NCI-H748 (cell line): ENCODE measurements around the gene SIM2.
A peak's percentile ranks its signal among the peaks of the same experiment; 100 is the strongest.

Source experiments
- DNase-seq: peaks from one replicate; lab custom pipeline; 2025; ENCODE audit not compliant: unreplicated experiment; lab: John Stamatoyannopoulos, UW

The SIM2 gene

DNA sequence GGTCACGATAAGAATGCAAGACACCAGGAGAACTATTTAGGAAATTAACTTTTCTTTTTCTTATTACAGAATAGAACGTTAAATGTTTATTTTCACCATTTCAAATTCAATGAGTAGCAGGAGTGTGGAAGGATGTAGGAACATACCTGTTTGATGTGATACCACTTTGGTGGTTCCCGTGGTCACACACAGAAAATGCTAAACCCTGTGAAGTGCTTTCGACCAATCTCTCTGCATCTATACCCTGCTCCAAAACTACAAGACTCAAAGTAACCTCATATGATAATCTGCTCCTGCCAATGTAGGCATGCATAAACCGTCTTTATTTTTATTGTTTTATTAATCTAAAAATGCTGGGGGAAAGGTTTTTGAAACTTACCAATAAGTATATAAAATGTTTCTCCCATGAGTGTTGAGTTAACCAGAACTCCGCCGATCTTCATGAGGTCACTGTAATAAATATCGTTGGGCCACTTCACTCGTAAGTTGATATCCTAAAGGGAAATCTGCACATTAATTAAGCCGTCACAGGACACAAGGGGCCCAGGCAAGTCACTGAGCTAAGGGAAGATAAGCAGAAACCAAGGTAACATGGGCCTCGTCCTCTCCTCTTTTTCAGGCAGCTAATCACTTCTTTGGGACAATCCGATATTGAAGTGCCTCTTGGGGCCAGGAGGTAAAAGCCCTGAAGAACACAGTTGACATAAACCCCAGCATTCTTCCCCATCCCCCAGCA, 60.6 kb downstream of the SIM2 start:
- no peak for DNase-seq

DNA sequence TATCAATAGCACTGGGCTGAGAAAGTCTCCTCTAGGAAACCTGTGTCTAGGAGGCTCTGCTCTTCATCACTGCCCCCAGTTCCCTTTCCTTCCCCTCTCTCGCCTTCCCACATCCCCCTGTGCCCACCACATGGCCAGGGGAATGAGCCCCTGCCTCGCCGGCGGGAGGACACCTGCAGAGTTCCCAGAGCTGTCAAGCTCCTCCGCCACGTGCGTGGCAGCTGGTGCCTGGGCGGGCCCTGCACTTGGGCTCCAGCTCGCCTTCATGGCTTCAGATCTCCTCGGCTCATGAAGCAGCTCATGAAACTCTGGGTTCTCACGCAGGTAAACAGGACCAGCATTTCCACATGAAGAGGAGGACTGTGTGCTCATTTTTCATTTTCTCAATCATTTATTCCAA, 62.8 kb downstream of the SIM2 start:
- no peak for DNase-seq

DNA sequence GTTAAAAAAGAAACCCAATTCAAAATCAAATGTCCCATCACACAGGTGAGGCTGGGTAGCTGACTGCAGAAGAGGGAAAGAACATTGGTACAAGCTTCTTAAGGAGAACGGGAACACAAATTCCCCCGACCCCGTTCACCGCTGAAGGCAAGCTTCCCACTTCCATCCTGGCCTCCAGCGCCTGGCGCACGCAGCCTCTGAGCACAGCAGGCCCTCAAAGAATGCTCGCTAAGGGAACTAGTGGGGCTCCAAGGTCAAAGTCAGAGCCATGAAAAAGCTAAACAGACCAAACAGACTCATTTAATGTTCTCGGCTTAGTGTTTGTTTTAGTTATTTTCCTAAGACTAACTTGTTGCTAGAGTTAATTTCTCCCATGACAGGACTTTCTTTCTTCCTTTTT, 63.7 kb downstream of the SIM2 start:
- no peak for DNase-seq

DNA sequence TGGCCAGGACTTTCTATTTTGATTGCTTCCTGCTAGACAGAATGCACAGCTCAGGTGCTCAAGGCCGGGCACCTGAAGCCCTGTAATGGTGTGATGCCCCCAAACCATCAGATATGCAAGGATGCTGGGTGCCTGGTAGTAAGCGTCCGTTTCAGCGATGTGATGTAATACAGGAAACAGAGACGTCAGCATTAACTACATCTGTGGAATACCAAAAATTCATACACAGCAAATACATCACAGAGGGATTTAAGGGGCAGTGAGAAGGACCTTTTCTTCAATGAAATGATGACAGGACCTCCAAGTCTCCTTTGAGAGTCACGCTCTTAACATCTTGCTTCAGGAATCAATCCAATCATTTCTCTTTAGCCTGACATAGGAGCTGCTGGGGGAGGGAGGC, 64.4 kb downstream of the SIM2 start:
- no peak for DNase-seq

DNA sequence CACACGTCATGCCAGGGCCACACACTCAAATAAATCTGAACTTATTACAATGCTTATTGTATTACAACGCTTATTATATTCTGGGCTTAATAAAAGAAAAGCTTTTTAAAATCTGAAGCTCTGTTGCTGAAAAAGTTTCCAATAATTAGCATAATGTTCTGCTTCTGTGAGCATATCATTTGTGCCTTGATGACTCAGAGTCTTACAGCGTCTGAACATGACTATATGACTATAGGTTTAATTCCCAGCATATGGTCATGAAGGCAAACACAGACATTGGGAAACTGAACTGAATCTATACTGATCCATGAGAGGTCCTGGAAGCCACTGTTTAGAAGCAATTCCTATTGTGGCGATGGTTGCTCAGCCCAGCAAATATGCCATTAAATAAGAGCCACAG, 66.3 kb downstream of the SIM2 start:
- DNase-seq, result no peak

DNA sequence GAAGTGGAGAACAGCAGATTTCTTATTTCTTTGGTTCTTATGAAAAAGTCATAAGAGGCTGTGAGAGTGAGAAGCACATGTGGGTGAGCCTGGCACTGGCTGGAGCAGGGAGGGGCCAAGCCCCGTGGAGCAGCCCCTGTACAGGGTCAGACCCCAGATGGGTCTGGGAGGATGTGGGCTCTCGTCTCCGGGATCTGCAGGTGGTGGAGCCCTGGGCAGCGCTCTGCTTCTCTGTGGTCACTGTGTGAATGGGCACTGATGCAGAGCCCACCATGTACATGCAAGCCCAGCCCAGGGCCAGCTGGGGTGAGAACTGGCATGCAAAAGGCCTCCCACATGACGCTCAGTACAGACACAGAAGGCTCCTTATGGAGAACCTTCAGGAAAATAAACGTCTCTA, 67.6 kb downstream of the SIM2 start:
- no peak for DNase-seq

GRCh38 chr21:36767096-36767495, 68.2 kb downstream of the SIM2 start:
- no peak for DNase-seq

DNA sequence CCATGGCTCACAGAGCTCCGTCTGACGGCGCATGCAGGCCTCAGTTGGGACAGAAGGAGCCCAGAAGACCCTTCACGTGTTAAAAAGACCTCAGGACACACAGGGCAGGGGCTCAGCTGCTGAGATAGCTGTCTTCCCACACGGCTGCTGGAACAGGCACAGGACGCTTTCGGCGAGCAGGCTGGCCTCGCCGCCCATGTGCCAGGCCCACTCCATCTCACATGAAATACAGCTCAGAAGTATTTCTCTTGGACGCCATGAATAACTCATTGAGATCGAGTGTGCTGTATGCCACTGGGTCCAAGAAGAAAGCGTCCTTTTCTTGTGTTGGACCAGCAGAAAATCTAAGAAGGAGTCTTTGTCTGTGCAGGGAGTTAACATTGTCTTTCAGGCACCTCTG, 69.6 kb downstream of the SIM2 start:
- DNase-seq, result no peak

GRCh38 chr21:36769051-36769839, 70.3 kb downstream of the SIM2 start:
- DNase-seq, result peak; percentile 49

DNA sequence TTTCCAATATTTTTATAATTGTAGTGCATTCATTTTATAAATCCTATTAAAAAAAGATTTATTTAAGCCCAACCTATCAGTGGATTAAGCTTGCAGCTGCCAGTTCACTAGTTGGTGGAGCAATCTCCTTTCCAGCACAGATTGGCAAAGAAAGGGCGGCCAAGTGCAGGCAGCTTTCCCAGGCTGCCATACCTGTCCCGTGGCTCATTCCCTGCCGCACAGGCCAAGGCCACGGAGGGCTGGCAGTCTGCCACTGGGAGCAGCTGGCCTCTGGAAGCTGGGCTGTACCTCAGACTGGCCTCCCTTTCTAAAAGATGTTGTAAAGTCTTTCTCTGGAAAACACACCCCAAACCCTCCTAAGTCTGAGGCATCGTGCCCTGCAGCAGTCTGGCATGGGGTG, 74.2 kb downstream of the SIM2 start:
- DNase-seq, result no peak

- DNase-seq, result no peak
Measured at GRCh38 chr21:36773995-36774394, 75.1 kb downstream of the SIM2 start.

GRCh38 chr21:36776981-36777617, 78.2 kb downstream of the SIM2 start:
- DNase-seq, result no peak

DNA sequence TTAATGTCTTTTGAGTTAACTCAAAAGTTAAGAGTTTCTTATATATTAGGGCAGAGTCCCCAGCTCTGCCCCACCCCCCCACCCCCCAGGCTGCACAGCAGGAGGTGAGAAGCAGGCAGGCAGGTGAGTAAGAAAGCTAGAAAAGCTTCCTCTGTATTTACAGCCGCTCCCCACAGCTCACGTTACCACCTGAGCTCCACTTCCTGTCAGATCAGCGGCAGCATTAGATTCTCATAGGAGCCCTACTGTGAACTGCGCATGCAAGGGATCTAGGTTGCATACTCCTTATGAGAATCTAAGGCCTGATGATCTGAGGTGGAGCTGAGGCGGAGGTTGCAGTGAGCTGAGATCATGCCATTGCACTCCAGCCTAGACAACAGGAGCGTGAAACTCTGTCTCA, 81.9 kb downstream of the SIM2 start:
- DNase-seq, result peak; percentile 3

- DNase-seq, result no peak
Measured at GRCh38 chr21:36783612-36784374, 84.9 kb downstream of the SIM2 start.

- no peak for DNase-seq
Measured at GRCh38 chr21:36784947-36785346, 86.0 kb downstream of the SIM2 start.

GRCh38 chr21:36785615-36786014, 86.7 kb downstream of the SIM2 start:
- DNase-seq, result no peak

- DNase-seq, result no peak
Measured at GRCh38 chr21:36786186-36786585, 87.3 kb downstream of the SIM2 start.

GRCh38 chr21:36788120-36788638, 89.3 kb downstream of the SIM2 start:
- no peak for DNase-seq

GRCh38 chr21:36790616-36791015, 91.7 kb downstream of the SIM2 start:
- no peak for DNase-seq

DNA sequence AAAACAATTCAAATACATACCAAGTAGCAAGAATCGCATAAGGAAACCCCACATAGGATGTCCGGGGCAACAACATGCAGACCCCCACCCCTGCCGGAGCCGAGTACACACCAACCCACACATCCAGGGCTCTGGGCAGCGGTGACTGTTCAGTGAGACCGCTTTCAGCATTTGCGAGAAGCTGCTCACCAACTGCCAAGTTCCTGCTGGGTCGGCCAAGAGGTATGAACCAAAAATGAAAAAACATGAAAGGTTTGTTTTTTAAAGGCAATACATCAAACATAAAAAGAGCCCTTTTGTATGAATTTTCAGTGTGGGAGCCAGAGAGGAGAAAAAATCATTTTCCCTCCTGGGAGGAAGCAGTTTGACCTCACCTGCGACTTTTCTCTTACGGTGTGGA, 92.3 kb downstream of the SIM2 start:
- no peak for DNase-seq
